B cell (primary cell): ENCODE data around the gene GPC2. TPM values are rescaled to one million over a fixed set of nuclear protein-coding genes. Genes with fewer than 3 reads are reported as not detected.

Experiments
- ATAC-seq: fragments of 200-7000 bp; cut with Tn5 transposase; one replicate; pipeline ENCODE4 v1.10.0; 2021; ENCODE audit warnings: low read depth, mild to moderate bottlenecking, moderate number of reproducible peaks, moderate library complexity
- CTCF ChIA-PET: fragments of 350-600 bp; sonication (Branson Sonifier 250); formaldehyde crosslinking; loops from one replicate; lab custom pipeline; 2021; ENCODE audit warnings: antibody characterized with exemption, inconsistent platforms; lab: Charles Lee
- POLR2A ChIA-PET: fragments of 350-600 bp; sonication (Branson Sonifier 250); formaldehyde crosslinking; loops from one replicate; lab custom pipeline; 2021; ENCODE audit warnings: antibody characterized with exemption; lab: Charles Lee
- DNase-seq: peaks from one replicate; pipeline ENCODE4 v3.0.0; 2013
- H2AFZ ChIP-seq: 2 replicates; pipeline ENCODE4 v1.6.1; 2012; ENCODE audit warnings: mild to moderate bottlenecking, low read depth, low read length; ENCODE audit not compliant: insufficient read depth, poor library complexity, severe bottlenecking
- H3K27ac ChIP-seq, 2 donors: 1 replicate in 1 of 2; 2 replicates in 1 of 2; pipeline ENCODE4 v1.5.1; 2012 to 2013; ENCODE audit warnings: low read length in 2 of 2, mild to moderate bottlenecking in 2 of 2, moderate library complexity in 1 of 2
- H3K27me3 ChIP-seq, 4 experiments: fragments of 200-600 bp in 1 of 4; sonication (generic) in 1 of 4; replicated peaks in 1 of 4; 1 replicate in 2 of 4; 2 replicates in 2 of 4; pipeline versions ENCODE4 v1.6.1 to v1.7.0; 2013 to 2016; ENCODE audit warnings: low read length in 3 of 4, mild to moderate bottlenecking in 2 of 4, mixed read lengths in 1 of 4, moderate library complexity in 1 of 4; ENCODE audit not compliant: insufficient read depth in 4 of 4, control insufficient read depth in 3 of 4; ENCODE audit errors: control extremely low read depth in 1 of 4
- H3K36me3 ChIP-seq, 2 experiments: replicated peaks in 1 of 2; 1 replicate in 1 of 2; 2 replicates in 1 of 2; pipeline versions ENCODE4 v1.6.1 to v1.7.1; 2013; ENCODE audit warnings: low read length in 1 of 2; ENCODE audit not compliant: insufficient read depth in 2 of 2, control insufficient read depth in 1 of 2; ENCODE audit errors: control extremely low read depth in 1 of 2, extremely low read depth in 1 of 2
- H3K4me1 ChIP-seq, 2 donors: fragments of 200-600 bp in 1 of 2; sonication (generic) in 1 of 2; 1 replicate in 1 of 2; 2 replicates in 1 of 2; pipeline versions ENCODE4 v1.5.1 to v1.6.1; 2013 to 2017; ENCODE audit warnings: low read length in 2 of 2; ENCODE audit not compliant: control insufficient read depth in 2 of 2, insufficient read depth in 2 of 2
- H3K4me2 ChIP-seq: replicated peaks from 2 replicates; pipeline ENCODE3; 2012; ENCODE audit warnings: mild to moderate bottlenecking, low read depth, low read length; ENCODE audit not compliant: poor library complexity, severe bottlenecking
- H3K4me3 ChIP-seq, 5 experiments: fragments of 200-600 bp in 1 of 5; sonication (generic) in 1 of 5; 1 replicate in 3 of 5; 2 replicates in 2 of 5; pipeline versions ENCODE4 v1.5.1 to v1.7.0; 2011 to 2016; ENCODE audit warnings: low read length in 4 of 5, mild to moderate bottlenecking in 4 of 5, low read depth in 2 of 5, control low read depth in 1 of 5, moderate library complexity in 1 of 5; ENCODE audit not compliant: insufficient read depth in 1 of 5; ENCODE audit errors: control extremely low read depth in 1 of 5, extremely low read depth in 1 of 5
- H3K79me2 ChIP-seq: fragments of 200-600 bp; sonication (generic); one replicate; pipeline ENCODE4 v1.6.0; 2016; ENCODE audit warnings: low read length; ENCODE audit not compliant: control insufficient read depth, insufficient read depth
- H3K9ac ChIP-seq: fragments of 200-600 bp; sonication (generic); 2 replicates; pipeline ENCODE4 v1.6.1; 2017; ENCODE audit warnings: mild to moderate bottlenecking, low read length, moderate library complexity
- H3K9me3 ChIP-seq, 3 donors: one replicate each; pipeline versions ENCODE4 v1.6.1 to v1.7.1; 2013; ENCODE audit warnings: low read length in 2 of 3; ENCODE audit not compliant: control insufficient read depth in 2 of 3, insufficient read depth in 1 of 3; ENCODE audit errors: control extremely low read depth in 1 of 3
- H4K20me1 ChIP-seq: 2 replicates; pipeline ENCODE4 v1.6.0; 2012; ENCODE audit warnings: mild to moderate bottlenecking, low read length; ENCODE audit not compliant: insufficient read depth, control insufficient read depth, poor library complexity, severe bottlenecking
- H3K27ac Mint-ChIP-seq: one replicate; pipeline ENCODE4 v1.8.0; 2021; ENCODE audit warnings: mixed read lengths
- H3K27me3 Mint-ChIP-seq: one replicate; pipeline ENCODE4 v1.8.0; 2021; ENCODE audit warnings: mixed read lengths
- H3K4me1 Mint-ChIP-seq: one replicate; pipeline ENCODE4 v1.8.0; 2021; ENCODE audit warnings: mixed read lengths
- H3K4me3 Mint-ChIP-seq: one replicate; pipeline ENCODE4 v1.8.0; 2021; ENCODE audit warnings: mixed read lengths
- H3K9me3 Mint-ChIP-seq: one replicate; pipeline ENCODE4 v1.8.0; 2022; ENCODE audit warnings: mixed read lengths; ENCODE audit not compliant: insufficient read depth
- EZH2 ChIP-seq: IDR thresholded peaks from 2 replicates; pipeline ENCODE4 v1.6.1; 2012; ENCODE audit warnings: borderline replicate concordance, low read depth, mild to moderate bottlenecking, moderate library complexity, low read length; ENCODE audit not compliant: insufficient read depth, poor library complexity, severe bottlenecking
- WGBS: methylation state at CpG from one replicate; pipeline ENCODE4 v1.1.5; 2013; ENCODE audit warnings: missing lambda C conversion rate; ENCODE audit not compliant: insufficient coverage; 5-methylcytosine and 5-hydroxymethylcytosine counted together
- intact Hi-C: fragments of 100-400 bp; cut with micrococcal nuclease; formaldehyde crosslinking; loops from one replicate; pipeline ENCODE4 v1.10.0; 2022
- polyA plus RNA-seq: library from polyadenylated mRNA; depleted of rRNA; stranded (reverse); fragments of >200 nt; gene quantifications from 2 replicates; pipeline ENCODE4 v1.2.3, GENCODE V29; 2012
- total RNA-seq, 2 donors: library from RNA; stranded (reverse); fragments of 120-200 nt in 1 of 2; gene quantifications; 1 replicate in 1 of 2; 2 replicates in 1 of 2; pipeline versions ENCODE4 v1.2.3 to v1.2.4, GENCODE V29; 2013 to 2022
- TF ChIP-seq, protein P1 (sequence below): fragments of 200-600 bp; IDR thresholded peaks from one replicate; pipeline ENCODE4 v1.8.0; 2022; ENCODE audit warnings: antibody characterized with exemption, mild to moderate bottlenecking

Gene GPC2
- total and polyA plus RNA-seq, 2 donors (not counting 1 experiment from before 2014, with no cell fraction given), result 3.9 to 4.1 TPM

GRCh38 chr7:100163006-100163531 is 14.1 kb downstream of the GPC2 start:
- 85% methylated on average over 5 of the region's 6 CpGs for WGBS
- Histone ChIP-seq H3K27me3 (peaks cover 0 to 21% (median 15%) of the 10 kb centered on the region in 4 experiments), H3K4me3 (no peak overlapping the region), H3K4me2 (no peak overlapping the region), H3K27ac (no peak overlapping the region), H3K9me3 (peaks cover 0 to 2% (median 0%) of the 10 kb centered on the region in 3 donors), H3K9ac (no peak overlapping the region), H3K4me1 (peaks cover 18 to 19% of the 10 kb centered on the region in 2 donors), H3K79me2 (peaks cover 9% of the 10 kb centered on the region), H2AFZ (no peak overlapping the region), H3K36me3 (no peaks in the 10 kb centered on the region), H4K20me1 (peaks cover under 1% of the 10 kb centered on the region)
- ChIA-PET CTCF (interaction anchor here (0.7 to 1.0 kb wide), 2 partner anchors 30 to 245 kb away, joined by 3 to 4 read pairs; no protein-coding TSS in a partner anchor), POLR2A (interaction anchor here (0.6 to 0.7 kb wide), 2 partner anchors 14 to 56 kb away, joined by 3 to 4 read pairs; partner anchors contain the start of gene GPC2)
- Mint-ChIP-seq H3K4me3 (no peak overlapping the region), H3K27ac (no peak overlapping the region), H3K4me1 (peaks cover 26% of the 10 kb centered on the region), H3K27me3 (peaks cover 23% of the 10 kb centered on the region), H3K9me3 (no peaks in the 10 kb centered on the region)
- intact Hi-C loops, result no loop called here
- ATAC-seq (no peak), DNase-seq (no peak)
- TF ChIP-seq, protein P1, sequence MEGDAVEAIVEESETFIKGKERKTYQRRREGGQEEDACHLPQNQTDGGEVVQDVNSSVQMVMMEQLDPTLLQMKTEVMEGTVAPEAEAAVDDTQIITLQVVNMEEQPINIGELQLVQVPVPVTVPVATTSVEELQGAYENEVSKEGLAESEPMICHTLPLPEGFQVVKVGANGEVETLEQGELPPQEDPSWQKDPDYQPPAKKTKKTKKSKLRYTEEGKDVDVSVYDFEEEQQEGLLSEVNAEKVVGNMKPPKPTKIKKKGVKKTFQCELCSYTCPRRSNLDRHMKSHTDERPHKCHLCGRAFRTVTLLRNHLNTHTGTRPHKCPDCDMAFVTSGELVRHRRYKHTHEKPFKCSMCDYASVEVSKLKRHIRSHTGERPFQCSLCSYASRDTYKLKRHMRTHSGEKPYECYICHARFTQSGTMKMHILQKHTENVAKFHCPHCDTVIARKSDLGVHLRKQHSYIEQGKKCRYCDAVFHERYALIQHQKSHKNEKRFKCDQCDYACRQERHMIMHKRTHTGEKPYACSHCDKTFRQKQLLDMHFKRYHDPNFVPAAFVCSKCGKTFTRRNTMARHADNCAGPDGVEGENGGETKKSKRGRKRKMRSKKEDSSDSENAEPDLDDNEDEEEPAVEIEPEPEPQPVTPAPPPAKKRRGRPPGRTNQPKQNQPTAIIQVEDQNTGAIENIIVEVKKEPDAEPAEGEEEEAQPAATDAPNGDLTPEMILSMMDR, result no peak
- no peak for TF ChIP-seq EZH2

DNA sequence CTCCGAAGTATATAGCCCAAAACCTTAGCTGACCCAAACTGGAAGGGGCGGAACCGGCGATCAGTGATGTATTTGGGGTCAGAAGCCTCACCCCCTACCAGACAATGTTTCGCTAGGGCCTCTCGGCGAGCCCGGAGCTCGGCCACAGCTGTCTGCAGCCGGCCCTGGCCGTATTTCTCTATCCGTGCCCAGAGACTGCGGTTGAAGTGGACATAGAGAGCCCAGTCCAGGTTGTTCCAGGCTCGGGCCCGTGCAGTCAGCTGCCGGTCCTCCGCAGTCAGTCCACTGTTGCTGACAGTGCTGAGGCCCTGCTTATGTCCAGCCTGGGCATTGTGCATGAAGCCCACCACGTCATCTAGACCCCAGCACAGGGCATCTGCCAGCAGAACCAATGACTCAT is 17.1 kb downstream of the GPC2 start:
- DNase-seq (no peak), ATAC-seq (no peak)
- peaks cover 23% of the 10 kb centered on the region for H4K20me1 ChIP-seq
- H3K27ac ChIP-seq, result no peak overlapping the region
- no peak overlapping the region for H3K4me3 ChIP-seq
- peak overlapping the region; percentile 89 for H3K4me3 Mint-ChIP-seq
- H3K36me3 ChIP-seq, result peaks cover 0 to 26% of the 10 kb centered on the region in 2 experiments
- H3K27ac Mint-ChIP-seq, result no peak overlapping the region
- WGBS, result 96% methylated on average over 18 of the region's 18 CpGs
- peaks cover 34% of the 10 kb centered on the region for H3K4me1 Mint-ChIP-seq
- H3K79me2 ChIP-seq, result peaks cover 18% of the 10 kb centered on the region
- peaks cover 22 to 26% of the 10 kb centered on the region in 2 donors for H3K4me1 ChIP-seq
- no peak overlapping the region for H2AFZ ChIP-seq
- no peaks in the 10 kb centered on the region for H3K9me3 ChIP-seq
- no peaks in the 10 kb centered on the region for H3K27me3 ChIP-seq
- intact Hi-C loops, result no loop called here
- CTCF ChIA-PET, result interaction anchor here (1.0 to 5.1 kb wide), 2 partner anchors 26 to 27 kb away, joined by 5 to 18 read pairs; no protein-coding TSS in a partner anchor
- no peak overlapping the region for H3K4me2 ChIP-seq
- H3K9ac ChIP-seq, result no peak overlapping the region
- TF ChIP-seq, protein P1, result no peak
- TF ChIP-seq EZH2, result no peak
- no peaks in the 10 kb centered on the region for H3K9me3 Mint-ChIP-seq
- H3K27me3 Mint-ChIP-seq, result no peaks in the 10 kb centered on the region
- POLR2A ChIA-PET, result no interaction called here
